ENCODE data around the gene CIDEA. TPM values are rescaled to one million over a fixed set of nuclear protein-coding genes. Genes with fewer than 3 reads are reported as not detected.
A peak's percentile ranks its signal among the peaks of the same experiment; 100 is the strongest.
"Not testable (repeated sequence)": the region's sequence is repeated elsewhere in the genome, so short reads cannot be mapped to it uniquely, and the experiment has no call there.

Gene CIDEA
- total RNA-seq, 1 experiment from 2014 or later, result not detected

- in situ Hi-C loops (cut with HindIII; ENCODE audit: low pct_unique_long_range_greater_than_20kb, low sequenced_read_pairs), result no loop called here
- DNase-seq (ENCODE audit: low read depth, low spot score), result no peak
These were observed 19.5 kb upstream of the CIDEA start for GRCh38 chr18:12234451-12235190.

GRCh38 chr18:12236141-12236540 lies 18.0 kb upstream of the CIDEA start:
- DNase-seq (ENCODE audit: low read depth, low spot score), result no peak
- in situ Hi-C loops (cut with HindIII; ENCODE audit: low pct_unique_long_range_greater_than_20kb, low sequenced_read_pairs), result no loop called here

GRCh38 chr18:12236934-12237832 lies 17.0 kb upstream of the CIDEA start:
- in situ Hi-C loops (cut with HindIII; ENCODE audit: low pct_unique_long_range_greater_than_20kb, low sequenced_read_pairs), result no loop called here
- peak; percentile 52 for DNase-seq (ENCODE audit: low read depth, low spot score)

GRCh38 chr18:12238826-12239225 lies 15.3 kb upstream of the CIDEA start:
- in situ Hi-C loops (cut with HindIII; ENCODE audit: low pct_unique_long_range_greater_than_20kb, low sequenced_read_pairs), result no loop called here
- no peak for DNase-seq (ENCODE audit: low read depth, low spot score)

- no peak for DNase-seq (ENCODE audit: low read depth, low spot score)
- in situ Hi-C loops (cut with HindIII; ENCODE audit: low pct_unique_long_range_greater_than_20kb, low sequenced_read_pairs), result no loop called here
These were observed 14.7 kb upstream of the CIDEA start for GRCh38 chr18:12239431-12239830.

GRCh38 chr18:12242658-12243260 lies 11.4 kb upstream of the CIDEA start:
- no peak for DNase-seq (ENCODE audit: low read depth, low spot score)
- in situ Hi-C loops (cut with HindIII; ENCODE audit: low pct_unique_long_range_greater_than_20kb, low sequenced_read_pairs), result no loop called here

- in situ Hi-C loops (cut with HindIII; ENCODE audit: low pct_unique_long_range_greater_than_20kb, low sequenced_read_pairs); DNase-seq (ENCODE audit: low read depth, low spot score): not testable (repeated sequence)
These were observed 10.9 kb upstream of the CIDEA start for GRCh38 chr18:12243272-12243671.

- DNase-seq (ENCODE audit: low read depth, low spot score), result no peak
- in situ Hi-C loops (cut with HindIII; ENCODE audit: low pct_unique_long_range_greater_than_20kb, low sequenced_read_pairs), result no loop called here
These were observed 8.4 kb upstream of the CIDEA start for GRCh38 chr18:12245793-12246135.

GRCh38 chr18:12246849-12247808 lies 7.0 kb upstream of the CIDEA start:
- in situ Hi-C loops (cut with HindIII; ENCODE audit: low pct_unique_long_range_greater_than_20kb, low sequenced_read_pairs), result no loop called here
- peak; percentile 21 for DNase-seq (ENCODE audit: low read depth, low spot score)

- in situ Hi-C loops (cut with HindIII; ENCODE audit: low pct_unique_long_range_greater_than_20kb, low sequenced_read_pairs), result no loop called here
- DNase-seq (ENCODE audit: low read depth, low spot score), result no peak
These were observed 6.2 kb upstream of the CIDEA start for GRCh38 chr18:12247946-12248345.

GRCh38 chr18:12248926-12249720 lies 5.0 kb upstream of the CIDEA start:
- no peak for DNase-seq (ENCODE audit: low read depth, low spot score)
- in situ Hi-C loops (cut with HindIII; ENCODE audit: low pct_unique_long_range_greater_than_20kb, low sequenced_read_pairs), result no loop called here

GRCh38 chr18:12251311-12251710 lies 2.9 kb upstream of the CIDEA start:
- DNase-seq (ENCODE audit: low read depth, low spot score), result no peak
- in situ Hi-C loops (cut with HindIII; ENCODE audit: low pct_unique_long_range_greater_than_20kb, low sequenced_read_pairs), result no loop called here

GRCh38 chr18:12252061-12252460 lies 2.1 kb upstream of the CIDEA start:
- in situ Hi-C loops (cut with HindIII; ENCODE audit: low pct_unique_long_range_greater_than_20kb, low sequenced_read_pairs), result no loop called here
- DNase-seq (ENCODE audit: low read depth, low spot score), result no peak

- in situ Hi-C loops (cut with HindIII; ENCODE audit: low pct_unique_long_range_greater_than_20kb, low sequenced_read_pairs), result no loop called here
- no peak for DNase-seq (ENCODE audit: low read depth, low spot score)
These were observed 1.1 kb upstream of the CIDEA start for GRCh38 chr18:12253027-12253426.

- DNase-seq (ENCODE audit: low read depth, low spot score), result no peak
- in situ Hi-C loops (cut with HindIII; ENCODE audit: low pct_unique_long_range_greater_than_20kb, low sequenced_read_pairs), result no loop called here
These were observed 462 bp upstream of the CIDEA start for GRCh38 chr18:12253663-12254135.

GRCh38 chr18:12254820-12255511 lies 805 bp downstream of the CIDEA start:
- DNase-seq (ENCODE audit: low read depth, low spot score), result no peak
- in situ Hi-C loops (cut with HindIII; ENCODE audit: low pct_unique_long_range_greater_than_20kb, low sequenced_read_pairs), result no loop called here
